ENCODE measurements around the gene PRKG1. TPM values are rescaled to one million over a fixed set of nuclear protein-coding genes. Genes with fewer than 3 reads are reported as not detected.

Gene PRKG1
- polyA plus RNA-seq, 1 donor from 2014 or later, result 0.36 TPM

GRCh38 chr10:51765284-51765971, 691.1 kb downstream of the PRKG1 start:
- Mint-ChIP-seq H3K27ac (no peak overlapping the region), H3K4me1 (no peaks in the 10 kb centered on the region), H3K9me3 (peaks cover 0 to 12% (median 2%) of the 10 kb centered on the region in 3 donors), H3K4me3 (no peak overlapping the region), H3K27me3 (no peaks in the 10 kb centered on the region), H3K36me3 (no peaks in the 10 kb centered on the region)

- Mint-ChIP-seq H3K36me3 (no peaks in the 10 kb centered on the region), H3K4me1 (no peaks in the 10 kb centered on the region), H3K9me3 (peaks cover 0 to 12% (median 2%) of the 10 kb centered on the region in 3 donors), H3K4me3 (no peak overlapping the region), H3K27me3 (no peaks in the 10 kb centered on the region), H3K27ac (no peak overlapping the region)
These were observed 692.3 kb downstream of the PRKG1 start for GRCh38 chr10:51766423-51767102.

GRCh38 chr10:51767103-51767763, 692.9 kb downstream of the PRKG1 start:
- no peaks in the 10 kb centered on the region for H3K4me1 Mint-ChIP-seq
- no peak overlapping the region for H3K27ac Mint-ChIP-seq
- H3K9me3 Mint-ChIP-seq, result peaks cover 0 to 12% (median 2%) of the 10 kb centered on the region in 3 donors
- no peak overlapping the region for H3K4me3 Mint-ChIP-seq
- no peaks in the 10 kb centered on the region for H3K36me3 Mint-ChIP-seq
- H3K27me3 Mint-ChIP-seq, result no peaks in the 10 kb centered on the region

- Mint-ChIP-seq H3K27me3 (no peaks in the 10 kb centered on the region), H3K36me3 (no peaks in the 10 kb centered on the region), H3K9me3 (peaks cover 0 to 12% (median 2%) of the 10 kb centered on the region in 3 donors), H3K4me3 (no peak overlapping the region), H3K27ac (no peak overlapping the region), H3K4me1 (no peaks in the 10 kb centered on the region)
These were observed 694.7 kb downstream of the PRKG1 start for GRCh38 chr10:51768886-51769465.

- no peaks in the 10 kb centered on the region for H3K27me3 Mint-ChIP-seq
- no peak overlapping the region for H3K4me3 Mint-ChIP-seq
- H3K27ac Mint-ChIP-seq, result no peak overlapping the region
- no peaks in the 10 kb centered on the region for H3K36me3 Mint-ChIP-seq
- H3K4me1 Mint-ChIP-seq, result no peaks in the 10 kb centered on the region
- H3K9me3 Mint-ChIP-seq, result peaks cover 0 to 12% (median 2%) of the 10 kb centered on the region in 3 donors
These were observed 696.4 kb downstream of the PRKG1 start for GRCh38 chr10:51770709-51771108.

GRCh38 chr10:51772387-51772786, 698.1 kb downstream of the PRKG1 start:
- H3K27ac Mint-ChIP-seq, result no peak overlapping the region

GRCh38 chr10:51773681-51774080, 699.4 kb downstream of the PRKG1 start:
- Mint-ChIP-seq H3K9me3 (no peaks in the 10 kb centered on the region), H3K4me1 (no peaks in the 10 kb centered on the region), H3K36me3 (no peaks in the 10 kb centered on the region), H3K27me3 (no peaks in the 10 kb centered on the region), H3K4me3 (no peak overlapping the region), H3K27ac (no peak overlapping the region)

More at GRCh38 chr10:51772387-51772786, 698.1 kb downstream of the PRKG1 start:
- H3K27me3 Mint-ChIP-seq, result no peaks in the 10 kb centered on the region
- H3K36me3 Mint-ChIP-seq, result no peaks in the 10 kb centered on the region
- H3K4me1 Mint-ChIP-seq, result no peaks in the 10 kb centered on the region
- H3K9me3 Mint-ChIP-seq, result no peaks in the 10 kb centered on the region
- H3K4me3 Mint-ChIP-seq, result no peak overlapping the region

- H3K4me1 Mint-ChIP-seq, result no peaks in the 10 kb centered on the region
- H3K9me3 Mint-ChIP-seq, result no peaks in the 10 kb centered on the region
- H3K27me3 Mint-ChIP-seq, result peaks cover 4% of the 10 kb centered on the region
- no peak overlapping the region for H3K4me3 Mint-ChIP-seq
- H3K27ac Mint-ChIP-seq, result no peak overlapping the region
- no peaks in the 10 kb centered on the region for H3K36me3 Mint-ChIP-seq
These were observed 709.7 kb downstream of the PRKG1 start for GRCh38 chr10:51783941-51784340.

- Mint-ChIP-seq H3K36me3 (no peaks in the 10 kb centered on the region), H3K27me3 (peaks cover 5% of the 10 kb centered on the region), H3K9me3 (peaks cover 0 to 2% (median 0%) of the 10 kb centered on the region in 3 donors), H3K4me3 (no peak overlapping the region), H3K4me1 (no peaks in the 10 kb centered on the region), H3K27ac (no peak overlapping the region)
These were observed 711.9 kb downstream of the PRKG1 start for GRCh38 chr10:51786016-51786683.

GRCh38 chr10:51786684-51787035, 712.4 kb downstream of the PRKG1 start:
- Mint-ChIP-seq H3K27me3 (peaks cover 5% of the 10 kb centered on the region), H3K36me3 (no peaks in the 10 kb centered on the region), H3K27ac (no peak overlapping the region), H3K9me3 (peaks cover 0 to 4% (median 2%) of the 10 kb centered on the region in 3 donors), H3K4me3 (no peak overlapping the region), H3K4me1 (no peaks in the 10 kb centered on the region)

GRCh38 chr10:51788273-51788672, 714.0 kb downstream of the PRKG1 start:
- H3K27ac Mint-ChIP-seq, result no peak overlapping the region
- H3K4me1 Mint-ChIP-seq, result no peaks in the 10 kb centered on the region
- no peaks in the 10 kb centered on the region for H3K36me3 Mint-ChIP-seq
- no peak overlapping the region for H3K4me3 Mint-ChIP-seq
- peaks cover 1 to 11% (median 2%) of the 10 kb centered on the region in 3 donors for H3K9me3 Mint-ChIP-seq
- H3K27me3 Mint-ChIP-seq, result peaks cover 5% of the 10 kb centered on the region

GRCh38 chr10:51789118-51789517, 714.8 kb downstream of the PRKG1 start:
- Mint-ChIP-seq H3K27me3 (peaks cover 3% of the 10 kb centered on the region), H3K4me3 (no peak overlapping the region), H3K4me1 (no peaks in the 10 kb centered on the region), H3K27ac (no peak overlapping the region), H3K9me3 (peaks cover 2 to 18% (median 2%) of the 10 kb centered on the region in 3 donors), H3K36me3 (no peaks in the 10 kb centered on the region)

- Mint-ChIP-seq H3K27me3 (peaks cover 3% of the 10 kb centered on the region), H3K9me3 (peaks cover 2 to 19% (median 2%) of the 10 kb centered on the region in 3 donors), H3K4me3 (no peak overlapping the region), H3K36me3 (no peaks in the 10 kb centered on the region), H3K4me1 (no peaks in the 10 kb centered on the region), H3K27ac (no peak overlapping the region)
These were observed 715.6 kb downstream of the PRKG1 start for GRCh38 chr10:51789903-51790302.

GRCh38 chr10:51792678-51793077, 718.4 kb downstream of the PRKG1 start:
- Mint-ChIP-seq H3K36me3 (no peaks in the 10 kb centered on the region), H3K27ac (no peak overlapping the region), H3K4me3 (no peak overlapping the region), H3K9me3 (peaks cover 2 to 19% (median 2%) of the 10 kb centered on the region in 3 donors), H3K4me1 (no peaks in the 10 kb centered on the region), H3K27me3 (peaks cover 3% of the 10 kb centered on the region)

- H3K36me3 Mint-ChIP-seq, result no peaks in the 10 kb centered on the region
- H3K4me3 Mint-ChIP-seq, result no peak overlapping the region
- no peaks in the 10 kb centered on the region for H3K9me3 Mint-ChIP-seq
- no peak overlapping the region for H3K27ac Mint-ChIP-seq
- no peaks in the 10 kb centered on the region for H3K27me3 Mint-ChIP-seq
- H3K4me1 Mint-ChIP-seq, result no peaks in the 10 kb centered on the region
These were observed 725.8 kb downstream of the PRKG1 start for GRCh38 chr10:51800121-51800520.

All from IgD-negative memory B cell (primary cell).